Myocyte (in vitro differentiated cells): ENCODE measurements around the gene CAMK2A. TPM values are rescaled to one million over a fixed set of nuclear protein-coding genes. Genes with fewer than 3 reads are reported as not detected.
A peak's percentile ranks its signal among the peaks of the same experiment; 100 is the strongest.

ENCODE experiments used
- DNase-seq: peaks from one replicate; pipeline ENCODE4 v3.0.0-alpha.2; 2012; ENCODE audit warnings: low read depth
- total RNA-seq: library from RNA; depleted of rRNA; stranded (reverse); fragments of >200 nt; gene quantifications from 2 replicates; pipeline ENCODE4 v1.2.3, GENCODE V29; 2014

The CAMK2A gene
- total RNA-seq, 1 donor from 2014 or later, result 8.6 TPM

- DNase-seq, result peak; percentile 86
Observed at GRCh38 chr5:150317048-150318003, 27.8 kb upstream of the CAMK2A start.

- no peak for DNase-seq
Observed at GRCh38 chr5:150316320-150316719, 26.7 kb upstream of the CAMK2A start.

GRCh38 chr5:150315245-150315644, 25.7 kb upstream of the CAMK2A start:
- no peak for DNase-seq

- DNase-seq, result peak; percentile 53
Observed at GRCh38 chr5:150313921-150314716, 24.5 kb upstream of the CAMK2A start.

GRCh38 chr5:150313501-150313900, 23.9 kb upstream of the CAMK2A start:
- no peak for DNase-seq

GRCh38 chr5:150312518-150312917, 22.9 kb upstream of the CAMK2A start:
- no peak for DNase-seq

GRCh38 chr5:150311015-150311692, 21.6 kb upstream of the CAMK2A start:
- no peak for DNase-seq

- DNase-seq, result no peak
Observed at GRCh38 chr5:150310246-150310645, 20.7 kb upstream of the CAMK2A start.

GRCh38 chr5:150309886-150310239, 20.3 kb upstream of the CAMK2A start:
- DNase-seq, result no peak

- no peak for DNase-seq
Observed at GRCh38 chr5:150309101-150309885, 19.7 kb upstream of the CAMK2A start.

- no peak for DNase-seq
Observed at GRCh38 chr5:150307617-150308426, 18.2 kb upstream of the CAMK2A start.

GRCh38 chr5:150306775-150307174, 17.2 kb upstream of the CAMK2A start:
- DNase-seq, result no peak

GRCh38 chr5:150305557-150305956, 16.0 kb upstream of the CAMK2A start:
- no peak for DNase-seq

GRCh38 chr5:150305095-150305494, 15.5 kb upstream of the CAMK2A start:
- DNase-seq, result no peak

GRCh38 chr5:150304481-150305081, 15.0 kb upstream of the CAMK2A start:
- no peak for DNase-seq

- DNase-seq, result no peak
Observed at GRCh38 chr5:150303660-150304386, 14.2 kb upstream of the CAMK2A start.

GRCh38 chr5:150303070-150303615, 13.6 kb upstream of the CAMK2A start:
- no peak for DNase-seq

GRCh38 chr5:150302301-150303069, 12.9 kb upstream of the CAMK2A start, which contains the start of gene ARSI:
TSS of gene ARSI (minus strand) at chr5:150302905. CDS start at chr5:150302373, 532 bp downstream.
- DNase-seq, result peak; percentile 55
